ENCODE data around the gene STARD10.
A peak's percentile ranks its signal among the peaks of the same experiment; 100 is the strongest.

Gene STARD10

DNA sequence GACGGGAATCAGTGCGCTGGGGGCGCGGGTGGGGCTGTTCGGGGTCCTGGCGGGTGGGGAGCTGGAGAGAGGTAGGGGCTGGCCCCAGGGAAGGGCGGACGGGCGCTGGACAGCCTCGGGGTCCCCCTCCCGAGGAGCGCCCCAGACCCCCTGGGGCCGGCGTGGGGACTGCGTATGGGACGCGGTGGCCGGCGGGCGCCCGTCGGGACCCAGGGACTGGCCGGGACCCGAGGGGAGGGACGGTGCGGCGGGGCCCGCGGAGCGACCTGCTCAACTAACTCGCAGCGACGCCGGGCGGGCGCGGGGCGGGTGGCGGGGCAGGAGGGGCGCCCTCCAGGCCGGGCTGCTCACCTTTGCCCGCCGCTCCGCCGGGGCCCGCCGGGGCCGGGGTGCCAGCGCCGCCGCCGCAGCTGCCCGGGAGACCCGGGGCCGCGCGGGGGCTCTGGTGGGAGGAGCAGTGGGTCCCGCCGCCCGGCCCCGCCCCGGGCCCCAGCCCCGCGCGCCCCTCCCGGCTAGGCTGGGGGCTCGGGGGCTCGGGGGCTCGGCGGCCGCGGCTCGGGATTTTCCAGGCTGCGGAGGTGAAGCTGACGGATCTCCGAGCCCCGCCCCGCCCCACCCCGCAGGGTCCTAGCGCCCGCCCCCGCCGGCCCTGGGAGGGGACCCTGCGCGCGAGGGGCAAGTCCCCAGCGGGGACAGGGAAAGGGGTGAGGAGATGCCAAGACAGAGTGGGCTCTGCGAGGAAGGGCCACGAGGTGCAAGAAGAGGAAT is 12.3 kb downstream of the STARD10 start:
- TF ChIP-seq, protein P1, sequence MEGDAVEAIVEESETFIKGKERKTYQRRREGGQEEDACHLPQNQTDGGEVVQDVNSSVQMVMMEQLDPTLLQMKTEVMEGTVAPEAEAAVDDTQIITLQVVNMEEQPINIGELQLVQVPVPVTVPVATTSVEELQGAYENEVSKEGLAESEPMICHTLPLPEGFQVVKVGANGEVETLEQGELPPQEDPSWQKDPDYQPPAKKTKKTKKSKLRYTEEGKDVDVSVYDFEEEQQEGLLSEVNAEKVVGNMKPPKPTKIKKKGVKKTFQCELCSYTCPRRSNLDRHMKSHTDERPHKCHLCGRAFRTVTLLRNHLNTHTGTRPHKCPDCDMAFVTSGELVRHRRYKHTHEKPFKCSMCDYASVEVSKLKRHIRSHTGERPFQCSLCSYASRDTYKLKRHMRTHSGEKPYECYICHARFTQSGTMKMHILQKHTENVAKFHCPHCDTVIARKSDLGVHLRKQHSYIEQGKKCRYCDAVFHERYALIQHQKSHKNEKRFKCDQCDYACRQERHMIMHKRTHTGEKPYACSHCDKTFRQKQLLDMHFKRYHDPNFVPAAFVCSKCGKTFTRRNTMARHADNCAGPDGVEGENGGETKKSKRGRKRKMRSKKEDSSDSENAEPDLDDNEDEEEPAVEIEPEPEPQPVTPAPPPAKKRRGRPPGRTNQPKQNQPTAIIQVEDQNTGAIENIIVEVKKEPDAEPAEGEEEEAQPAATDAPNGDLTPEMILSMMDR (IDR thresholded peaks at IDR 0.05; ENCODE audit: low read depth, low read length), result no peak
- peak overlapping the region; percentile 51 for H3K4me3 ChIP-seq (ENCODE audit: low read depth, low read length)

DNA sequence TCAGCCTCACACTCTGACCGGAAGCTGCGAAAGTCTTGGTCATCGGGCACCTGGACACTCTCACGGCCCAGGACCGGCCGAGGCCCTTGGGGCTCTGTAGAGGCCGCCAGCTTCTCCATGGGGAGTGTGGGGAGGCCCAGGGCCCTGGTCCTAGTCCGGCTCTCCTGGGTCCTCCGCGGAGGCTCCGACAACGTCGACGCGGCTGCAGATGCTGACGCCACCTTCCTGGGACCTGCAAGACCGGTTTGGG is 12.9 kb downstream of the STARD10 start:
- TF ChIP-seq, protein P1 (IDR thresholded peaks at IDR 0.05; ENCODE audit: low read depth, low read length), result no peak
- H3K4me3 ChIP-seq (ENCODE audit: low read depth, low read length), result peak overlapping the region; percentile 51

DNA sequence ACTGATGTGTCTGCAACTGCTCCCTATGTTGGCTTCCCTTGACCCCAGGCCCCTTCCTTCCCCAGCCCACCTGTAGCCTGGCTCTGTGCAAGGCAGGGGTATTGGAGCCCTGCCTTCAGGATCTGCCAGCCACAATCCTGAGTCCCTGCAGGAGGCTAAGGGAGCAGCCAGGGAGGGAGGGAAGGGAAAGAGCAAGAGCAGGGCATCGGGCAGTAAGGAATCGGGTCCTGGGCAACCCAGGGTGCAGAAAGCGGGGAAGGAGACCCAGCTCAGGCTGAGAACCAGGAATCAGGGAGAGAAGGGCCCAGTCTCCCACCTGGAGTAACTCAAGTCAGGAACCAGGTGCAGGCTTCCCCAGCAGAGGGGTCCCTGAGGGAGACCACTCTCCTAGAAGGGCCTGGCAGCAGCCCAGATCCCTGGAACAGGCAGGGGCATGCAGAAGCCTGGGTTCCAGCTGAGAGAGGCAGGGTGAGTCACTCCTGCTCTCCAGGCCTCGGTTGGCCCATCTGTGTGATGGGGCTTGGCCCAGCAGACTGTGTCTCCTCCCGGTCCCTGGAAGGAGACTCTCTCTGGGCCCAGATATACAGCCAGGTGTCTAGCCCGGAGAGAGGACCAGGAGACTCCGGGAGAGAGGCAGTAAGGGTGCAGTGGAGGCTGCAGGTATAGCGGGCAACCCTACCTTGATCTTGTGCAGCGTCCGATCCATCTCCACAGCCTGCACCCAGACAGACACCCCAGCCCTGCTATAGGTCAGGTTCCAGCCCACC is 13.4 kb downstream of the STARD10 start:
- H3K4me3 ChIP-seq (ENCODE audit: low read depth, low read length), result peak overlapping the region; percentile 51
- TF ChIP-seq, protein P1 (IDR thresholded peaks at IDR 0.05; ENCODE audit: low read depth, low read length), result no peak

DNA sequence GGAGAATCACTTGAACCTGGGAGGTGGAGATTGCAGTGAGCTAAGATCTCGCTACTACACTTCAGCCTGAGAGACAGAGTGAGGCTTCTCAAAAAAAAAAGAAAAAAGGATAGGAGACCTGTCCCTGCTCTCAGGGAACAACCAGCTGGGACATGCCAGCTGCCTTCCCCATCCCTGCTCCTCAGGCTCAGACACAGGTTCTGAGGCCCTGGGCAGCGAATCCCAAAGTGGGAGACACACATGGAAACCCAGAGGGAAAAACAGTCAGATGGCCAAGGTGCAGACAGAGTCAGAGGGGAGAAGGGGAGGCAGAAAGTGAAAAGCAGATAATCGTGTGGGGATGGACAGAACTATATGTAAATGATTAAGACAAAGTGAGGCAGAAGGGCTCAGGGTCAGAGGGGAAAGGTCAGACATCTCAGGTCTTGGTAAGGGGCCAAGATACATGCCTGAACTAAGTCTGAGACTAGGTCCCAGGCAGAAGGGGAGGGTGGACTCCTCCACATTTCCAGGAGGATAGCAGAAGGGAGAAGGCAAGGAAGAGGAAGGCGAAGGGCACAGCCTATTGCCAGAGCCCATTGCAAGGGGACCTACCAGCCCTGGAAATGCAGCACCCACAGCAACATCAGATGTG is 14.2 kb downstream of the STARD10 start:
- no peak overlapping the region for H3K4me3 ChIP-seq (ENCODE audit: low read depth, low read length)
- TF ChIP-seq, protein P1 (IDR thresholded peaks at IDR 0.05; ENCODE audit: low read depth, low read length), result no peak

DNA sequence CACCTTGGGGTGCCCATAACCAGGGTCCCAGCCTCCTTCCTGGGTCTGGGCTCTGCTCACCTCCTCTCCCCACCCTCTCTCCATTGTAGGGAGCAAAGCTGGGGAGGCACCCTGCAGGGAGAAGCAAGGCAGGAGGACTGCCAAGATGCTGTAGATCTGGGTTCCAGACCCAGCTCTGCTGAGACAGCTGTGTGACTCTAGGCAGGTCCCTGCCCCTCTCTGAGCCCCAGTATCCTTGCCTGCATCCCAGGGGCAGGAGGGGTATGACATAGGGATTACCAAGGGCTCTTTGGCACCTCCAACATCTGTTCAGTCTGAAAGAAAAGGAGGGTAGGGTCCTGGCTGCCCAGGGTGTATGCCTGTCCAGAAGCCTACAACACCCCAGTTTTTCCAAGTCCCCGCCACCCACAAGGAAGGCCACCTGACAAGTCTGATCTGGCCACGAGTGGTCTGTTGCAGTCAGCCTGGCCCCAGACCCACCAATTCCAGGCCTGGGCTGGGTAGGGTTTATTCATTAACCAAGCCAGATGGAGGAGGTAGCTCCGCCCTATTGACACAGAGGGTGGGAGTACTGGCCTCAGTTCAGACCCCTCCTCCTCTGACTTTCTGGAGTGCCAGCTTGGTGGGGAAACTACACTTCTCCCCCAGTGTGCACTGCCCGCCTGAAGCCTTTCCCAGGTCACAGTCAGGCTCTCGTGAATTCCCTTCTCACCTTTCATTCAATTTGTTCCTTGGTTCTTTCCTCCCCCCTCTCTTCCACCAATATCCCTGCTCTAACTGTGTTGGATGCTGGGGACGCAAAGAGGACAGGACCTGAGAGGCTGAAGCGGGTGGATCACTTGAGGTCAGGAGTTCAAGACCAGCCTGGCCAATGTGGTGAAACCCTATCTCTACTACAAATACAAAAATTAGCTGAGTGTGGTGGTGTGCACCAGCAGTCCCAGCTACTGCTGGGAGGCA is 15.0 kb downstream of the STARD10 start:
- H3K4me3 ChIP-seq (ENCODE audit: low read depth, low read length), result no peak overlapping the region
- TF ChIP-seq, protein P1 (IDR thresholded peaks at IDR 0.05; ENCODE audit: low read depth, low read length), result no peak

DNA sequence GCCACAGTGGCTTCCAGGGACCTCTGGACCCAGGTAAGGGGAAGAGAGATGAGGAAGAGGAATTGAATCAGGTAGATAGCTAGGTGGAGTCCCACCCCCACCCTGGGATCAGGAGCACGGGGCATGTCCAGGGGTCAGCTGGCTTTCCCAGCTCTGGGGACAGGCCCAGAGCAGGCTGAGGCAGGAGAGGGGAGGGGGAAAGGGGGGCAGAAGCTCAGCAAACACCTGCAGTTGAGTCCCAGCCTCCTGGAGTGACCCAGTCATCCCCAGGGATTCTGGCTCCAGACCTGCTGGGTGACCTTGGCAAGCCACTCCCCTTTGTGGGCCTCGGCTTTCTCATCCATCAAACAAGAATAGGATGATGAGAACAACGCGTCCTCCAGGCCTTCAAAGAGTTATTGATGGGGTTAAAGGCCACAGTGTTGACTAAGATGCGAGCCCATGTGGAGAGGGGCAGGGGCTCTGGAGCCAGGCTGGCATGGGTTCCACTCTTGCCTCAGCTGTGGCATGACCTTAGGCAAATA is 16.0 kb downstream of the STARD10 start:
- TF ChIP-seq, protein P1 (IDR thresholded peaks at IDR 0.05; ENCODE audit: low read depth, low read length), result no peak

More for the DNA sequence above, 16.0 kb downstream of the STARD10 start:
- no peak overlapping the region for H3K4me3 ChIP-seq (ENCODE audit: low read depth, low read length)

All from WI38 (cell line).